ENCODE data around the gene OXNAD1. TPM values are rescaled to one million over a fixed set of nuclear protein-coding genes. Genes with fewer than 3 reads are reported as not detected.
"Not testable (repeated sequence)": the region's sequence is repeated elsewhere in the genome, so short reads cannot be mapped to it uniquely, and the experiment has no call there.

OXNAD1 gene
- polyA plus RNA-seq, 3 donors: 16.6 to 22.3 (median 20.1) TPM

DNA sequence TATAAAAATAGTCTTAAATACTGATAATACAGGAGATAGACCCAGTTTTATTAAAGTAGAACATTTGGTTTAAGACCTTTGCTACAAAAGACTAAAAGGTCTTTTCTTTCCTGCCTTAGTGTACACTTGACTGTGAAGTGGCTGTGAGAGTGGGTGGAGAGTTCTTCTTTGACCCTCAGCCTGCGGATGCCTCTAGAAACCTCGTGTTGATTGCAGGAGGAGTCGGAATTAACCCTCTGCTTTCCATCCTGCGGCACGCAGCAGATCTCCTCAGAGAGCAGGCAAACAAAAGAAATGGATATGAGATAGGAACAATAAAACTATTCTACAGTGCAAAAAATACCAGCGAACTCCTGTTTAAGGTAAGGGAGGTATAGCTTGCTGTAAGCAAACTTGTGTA lies 36.5 kb downstream of the OXNAD1 start:
- no peak for DNase-seq

DNA sequence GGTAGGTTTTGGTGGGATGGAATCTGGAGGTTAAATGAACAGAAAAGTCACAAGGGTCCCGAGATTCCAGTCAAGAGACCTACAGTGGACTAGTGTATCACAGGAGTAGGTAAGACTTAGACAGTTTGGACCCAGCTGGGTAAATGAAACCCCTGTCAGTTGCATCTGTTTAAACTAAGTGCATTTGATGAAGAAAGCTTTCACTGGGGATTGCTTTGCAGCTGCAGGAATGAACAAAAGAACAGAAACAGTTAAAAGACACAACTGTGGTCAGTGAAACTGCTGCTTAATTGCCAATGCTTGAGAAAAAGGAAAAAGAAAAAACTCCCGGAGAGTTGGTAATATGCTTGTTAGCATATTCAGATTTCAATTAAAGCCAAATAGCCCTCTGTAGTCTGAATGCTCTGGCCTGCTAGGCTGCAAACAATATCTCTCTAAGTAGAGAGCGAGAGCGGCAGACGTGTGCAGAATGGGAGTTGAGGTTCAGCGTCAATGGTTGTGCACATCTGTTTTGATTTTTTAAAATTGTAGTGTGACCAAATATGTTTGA lies 37.1 kb downstream of the OXNAD1 start:
- DNase-seq: no peak

DNA sequence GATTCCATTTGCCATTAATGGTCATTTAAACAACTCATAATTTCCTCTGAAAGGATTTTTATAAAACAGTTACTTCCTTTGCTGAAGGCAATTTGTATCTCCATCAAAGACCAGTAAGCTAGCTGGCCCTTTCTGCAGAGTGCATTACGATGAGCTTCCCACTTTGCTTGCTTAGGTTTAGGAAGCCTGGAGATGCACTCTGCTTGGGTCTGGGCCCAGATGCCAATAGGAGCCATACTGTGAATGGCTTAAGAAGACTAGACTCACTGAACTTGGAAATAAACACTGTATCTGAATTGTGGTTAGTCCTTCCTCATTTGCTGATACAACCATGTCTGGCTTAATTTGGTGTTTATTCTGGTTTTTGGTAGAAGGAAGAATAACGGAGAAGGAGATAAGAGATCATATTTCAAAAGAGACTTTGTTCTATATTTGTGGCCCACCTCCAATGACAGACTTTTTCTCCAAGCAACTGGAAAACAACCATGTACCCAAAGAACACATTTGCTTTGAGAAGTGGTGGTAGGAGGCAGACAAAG lies 38.1 kb downstream of the OXNAD1 start:
- DNase-seq: no peak

DNA sequence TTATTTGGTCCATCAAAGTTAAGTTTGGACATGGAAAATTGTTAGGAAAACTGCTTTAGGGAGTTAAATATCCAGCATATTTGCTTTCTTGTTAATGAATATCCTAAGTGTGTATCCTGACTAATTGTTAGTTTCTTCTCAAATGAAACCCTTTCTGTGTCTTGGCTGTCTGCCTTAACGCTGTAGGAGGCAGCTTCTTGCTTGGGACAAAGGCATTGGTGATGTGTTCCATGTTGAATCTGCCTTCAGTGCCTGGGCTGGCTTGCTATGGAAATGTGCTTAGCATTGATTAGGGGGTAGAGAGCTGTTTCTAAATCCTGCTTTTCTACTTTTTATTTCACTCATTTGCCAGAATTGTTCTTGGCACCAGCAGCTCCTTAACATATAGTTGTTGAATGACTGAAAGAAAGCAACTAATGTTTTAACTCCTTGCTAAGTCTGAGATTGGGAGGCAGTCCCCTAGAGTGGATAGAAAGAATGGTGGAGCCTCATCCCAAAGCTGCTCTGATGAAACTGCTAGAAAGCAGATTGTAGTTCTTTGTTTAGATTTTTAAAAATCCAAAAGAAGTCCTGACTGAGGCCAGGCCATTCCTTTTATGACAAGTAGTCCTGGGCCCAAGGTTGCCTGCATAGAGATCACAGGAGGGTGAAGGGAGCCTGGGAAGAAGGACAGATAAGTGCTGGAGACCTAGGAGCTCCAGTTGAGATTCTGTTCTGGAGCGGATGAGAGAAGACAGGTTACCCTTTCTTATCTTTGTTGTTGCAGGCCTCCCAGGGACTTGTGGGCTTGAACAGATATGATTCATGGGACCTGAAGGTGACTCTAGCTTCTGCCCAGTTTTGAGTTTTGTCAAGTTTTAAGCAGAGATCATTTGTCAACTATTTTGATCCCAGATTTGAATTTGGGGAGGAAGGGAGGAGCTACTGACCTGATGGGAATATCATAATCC lies 39.3 kb downstream of the OXNAD1 start:
- DNase-seq: no peak

DNA sequence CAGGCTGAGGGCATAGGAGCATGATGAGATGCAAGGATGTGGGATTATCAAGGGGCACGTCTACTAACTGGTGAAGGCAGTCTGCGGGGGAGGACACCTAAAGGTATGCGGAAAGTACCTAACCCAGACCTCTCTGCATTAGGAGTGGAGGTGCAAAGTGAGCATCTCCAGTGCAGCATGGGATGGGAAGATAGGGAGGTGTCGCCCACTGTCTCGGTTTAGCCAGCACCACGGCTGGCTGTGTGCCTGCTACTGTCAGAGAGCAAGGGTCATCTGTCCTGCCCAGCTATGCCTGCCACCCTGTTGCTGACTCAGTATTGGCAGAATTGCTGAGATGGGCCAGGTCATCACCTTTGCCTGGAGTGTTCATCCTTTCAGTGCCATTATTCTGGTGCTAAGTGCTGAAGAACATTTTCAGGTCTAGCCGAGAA lies 40.1 kb downstream of the OXNAD1 start:
- no peak for DNase-seq

DNA sequence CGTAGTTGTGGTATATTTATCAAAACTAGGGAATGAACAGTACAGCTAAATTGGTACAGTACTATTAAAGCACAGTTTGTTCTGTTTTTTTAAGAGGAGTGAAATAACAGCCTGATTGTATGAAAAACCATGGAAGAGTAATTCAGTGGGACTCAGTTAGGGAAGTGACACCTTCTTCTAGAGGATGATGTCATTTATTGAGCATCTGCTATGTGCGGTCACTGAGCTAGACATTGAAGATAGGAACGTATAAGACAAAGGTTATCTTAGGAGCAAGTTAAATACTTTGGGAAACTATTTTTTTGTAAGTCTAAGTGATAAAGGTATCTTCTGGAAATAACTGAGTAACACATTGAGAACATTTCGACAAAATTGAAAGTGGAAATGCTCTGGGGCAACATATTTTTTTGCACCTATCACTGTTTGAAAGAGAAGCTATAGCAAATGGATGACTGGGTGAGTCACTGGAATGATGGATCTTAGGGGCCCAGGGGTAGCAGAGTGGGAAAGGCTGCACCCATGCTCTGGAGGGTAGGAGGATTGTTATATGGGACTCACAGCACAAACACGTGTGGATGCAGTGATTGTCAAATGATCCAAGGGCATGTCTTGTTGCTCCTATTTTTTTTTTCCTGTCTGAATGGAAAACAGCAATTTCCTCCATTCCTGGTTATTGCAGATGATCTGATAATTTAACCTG lies 43.0 kb downstream of the OXNAD1 start:
- DNase-seq: no peak

DNA sequence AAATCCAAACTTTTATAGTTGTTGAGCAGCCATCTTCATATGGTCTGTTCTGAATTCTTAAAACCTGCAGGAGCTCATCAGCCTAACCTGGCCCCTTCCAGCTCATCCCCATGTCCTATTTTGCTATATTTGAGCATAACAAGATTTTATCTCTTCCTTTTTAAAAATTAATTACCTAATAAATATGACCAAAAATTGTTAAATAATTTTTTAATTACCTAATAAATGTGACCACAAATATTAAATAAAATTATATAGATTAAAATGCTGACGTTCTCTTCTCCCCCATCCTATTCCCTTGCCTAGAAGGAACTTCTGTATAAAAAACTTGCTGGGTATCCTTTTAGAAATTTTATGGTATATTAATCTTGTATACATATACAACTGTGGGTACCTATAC lies 43.7 kb downstream of the OXNAD1 start:
- no peak for DNase-seq

DNA sequence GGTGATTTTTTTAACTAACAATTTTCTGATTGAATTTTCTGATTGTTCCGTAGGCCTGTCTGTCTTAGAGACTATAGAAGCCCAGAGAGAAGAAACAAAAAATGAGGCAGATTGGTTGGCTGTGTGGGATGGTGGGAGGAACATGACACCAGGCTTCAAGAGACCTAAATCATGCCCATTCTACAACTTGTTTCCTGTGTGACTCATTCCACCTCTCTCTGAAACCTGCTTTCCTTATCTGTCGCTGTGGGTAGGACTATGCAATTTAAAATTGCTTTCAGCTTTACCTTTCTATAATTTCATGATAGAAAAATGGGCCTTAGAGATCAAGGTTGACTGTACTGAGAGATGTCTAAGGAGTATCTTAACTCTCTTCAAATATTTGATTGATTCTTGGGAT lies 44.5 kb downstream of the OXNAD1 start:
- no peak for DNase-seq

DNA sequence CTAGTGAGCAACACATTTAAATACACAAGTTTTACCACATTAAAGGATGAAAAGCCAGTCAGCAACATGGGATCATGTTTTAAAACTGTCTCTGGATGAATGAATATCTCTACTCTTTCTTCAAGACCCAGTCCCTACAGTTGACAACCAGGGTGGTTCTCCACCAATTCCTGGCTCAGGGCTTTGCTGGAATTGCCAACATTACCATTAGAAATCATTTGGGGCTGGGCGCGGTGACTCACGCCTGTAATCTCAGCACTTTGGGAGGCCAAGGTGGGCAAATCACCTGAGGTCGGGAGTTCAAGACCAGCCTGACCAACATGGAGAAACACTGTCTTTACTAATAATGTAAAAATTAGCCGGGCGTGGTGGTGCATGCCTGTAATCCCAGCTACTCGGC lies 45.5 kb downstream of the OXNAD1 start:
- not testable (repeated sequence) for DNase-seq

DNA sequence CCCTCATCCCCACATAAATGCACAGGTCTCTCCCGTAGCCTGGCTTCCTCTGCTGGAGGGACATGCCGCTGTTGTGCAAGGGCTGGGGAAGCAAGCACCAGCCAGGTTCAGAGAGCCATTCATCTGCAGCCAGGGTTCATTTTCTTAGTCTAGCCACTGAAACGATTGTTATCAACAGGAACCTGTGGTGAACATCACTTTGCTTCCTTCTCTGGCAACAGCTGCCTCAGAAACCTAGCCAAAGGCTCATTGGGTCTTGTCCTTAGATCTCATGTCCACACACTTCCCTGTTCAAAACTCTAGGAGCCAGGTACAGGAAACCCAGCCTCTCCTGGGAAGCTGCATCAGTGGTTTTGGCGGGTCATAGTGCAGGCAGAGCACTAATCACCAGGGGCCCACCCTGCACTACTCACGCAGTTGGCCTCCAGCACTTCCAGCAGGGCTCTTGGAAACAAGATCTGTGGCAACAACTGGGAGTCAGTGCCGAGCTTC lies 47.0 kb downstream of the OXNAD1 start:
- no peak for DNase-seq

DNA sequence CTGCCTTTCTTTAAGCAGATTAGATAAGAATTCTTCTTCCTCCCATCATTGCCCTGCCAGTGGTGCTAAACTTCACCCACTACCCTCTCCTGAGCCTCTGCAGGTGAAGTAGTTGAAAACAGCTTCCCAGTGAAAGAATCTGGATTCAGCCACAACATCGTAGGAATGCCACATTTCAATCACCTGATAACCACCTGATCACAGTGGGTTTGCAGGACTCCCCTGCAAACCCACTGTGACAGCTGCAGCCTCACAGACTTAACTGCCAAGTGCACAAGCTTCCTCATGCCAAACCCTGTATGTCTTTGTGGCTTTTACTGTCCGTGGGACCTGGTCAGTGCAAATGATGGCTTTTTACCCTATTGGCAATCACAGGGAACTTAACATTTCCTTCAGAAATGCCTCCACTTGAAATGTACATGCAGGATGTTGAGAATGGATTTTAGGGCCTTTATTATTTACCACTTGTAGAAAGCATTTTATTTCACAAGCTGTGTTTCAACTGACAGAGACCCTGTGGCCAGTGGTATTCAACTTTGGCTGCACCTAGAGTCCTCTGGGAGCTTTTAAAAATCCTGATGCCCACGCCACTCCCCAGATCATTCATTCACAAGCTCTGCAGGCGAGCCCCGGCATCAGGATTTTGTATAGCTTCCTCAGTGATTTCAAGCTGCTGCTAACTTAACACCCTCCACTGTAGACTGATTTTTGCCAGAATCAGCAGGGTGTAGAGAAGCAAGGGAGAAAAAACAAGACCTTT lies 49.1 kb downstream of the OXNAD1 start:
- DNase-seq: no peak

DNA sequence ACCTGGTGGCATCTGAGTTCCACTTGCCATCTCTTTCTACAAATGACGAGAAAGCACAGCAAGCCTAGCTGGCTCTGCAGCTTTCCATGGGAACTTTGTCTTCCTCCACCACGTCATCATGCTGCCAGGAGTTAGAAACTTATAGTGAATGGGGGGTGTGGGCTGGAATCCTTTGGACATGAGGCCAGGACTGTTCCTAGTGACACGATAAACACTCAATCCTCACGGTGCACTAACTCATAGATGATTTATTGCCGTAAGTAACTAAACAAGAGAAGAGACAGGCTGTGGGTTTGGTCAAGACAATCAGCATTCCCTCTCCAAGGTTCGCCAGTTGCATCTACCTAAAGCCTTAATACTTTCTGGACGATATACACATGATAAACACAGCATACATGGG lies 50.6 kb downstream of the OXNAD1 start:
- no peak for DNase-seq

DNA sequence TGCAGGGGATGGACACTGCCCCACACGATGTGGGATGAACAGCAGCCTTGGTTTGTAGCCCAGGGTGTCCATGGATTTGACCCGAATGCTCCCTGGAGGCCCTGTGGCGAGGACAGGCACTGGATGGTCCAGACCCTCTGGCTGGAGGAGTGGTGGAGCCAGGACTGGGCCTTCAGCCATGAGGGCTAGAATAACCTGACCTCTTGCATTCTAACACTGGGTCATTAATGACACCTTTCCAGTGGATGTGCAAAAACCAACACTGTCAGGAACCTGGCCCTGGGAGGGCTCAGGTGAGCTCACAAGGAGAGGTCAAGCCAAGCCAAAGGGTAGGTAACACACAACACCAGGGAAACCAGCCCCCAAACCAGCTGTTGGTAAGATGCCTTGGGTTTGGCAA lies 51.4 kb downstream of the OXNAD1 start:
- DNase-seq: no peak

DNA sequence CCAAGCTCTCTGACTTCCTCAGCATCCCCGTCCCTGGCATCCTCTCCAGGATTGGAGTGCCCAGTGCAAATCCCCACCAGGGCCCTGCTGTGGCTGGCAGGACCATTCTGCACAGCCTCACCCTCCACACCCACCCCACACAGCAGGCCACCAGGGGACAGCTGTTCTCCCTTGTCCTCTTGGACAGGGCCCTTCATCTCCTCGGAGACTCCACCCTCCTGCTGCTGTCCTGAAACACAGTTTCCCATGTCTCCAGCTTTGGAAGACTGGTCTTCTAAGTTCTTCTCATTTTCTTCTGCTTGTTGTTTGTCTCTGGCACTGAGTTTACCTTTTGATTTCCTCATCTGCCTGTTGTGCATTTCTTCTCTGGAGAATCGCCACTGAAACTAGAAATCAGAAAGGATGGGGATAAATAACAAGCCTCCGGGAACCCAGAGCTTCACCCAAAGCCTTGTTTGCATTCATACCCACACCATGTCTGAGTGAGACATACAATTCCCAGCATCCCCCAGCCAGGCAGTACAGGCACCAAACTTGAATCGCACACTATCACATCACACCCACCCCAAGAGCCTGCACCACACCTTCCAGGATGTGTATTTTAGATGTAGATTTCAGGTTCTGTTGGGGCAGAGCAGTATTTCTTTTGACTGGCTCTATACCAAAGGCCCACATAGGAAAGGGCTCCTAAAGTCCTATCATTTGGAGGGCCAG lies 52.0 kb downstream of the OXNAD1 start:
- no peak for DNase-seq

DNA sequence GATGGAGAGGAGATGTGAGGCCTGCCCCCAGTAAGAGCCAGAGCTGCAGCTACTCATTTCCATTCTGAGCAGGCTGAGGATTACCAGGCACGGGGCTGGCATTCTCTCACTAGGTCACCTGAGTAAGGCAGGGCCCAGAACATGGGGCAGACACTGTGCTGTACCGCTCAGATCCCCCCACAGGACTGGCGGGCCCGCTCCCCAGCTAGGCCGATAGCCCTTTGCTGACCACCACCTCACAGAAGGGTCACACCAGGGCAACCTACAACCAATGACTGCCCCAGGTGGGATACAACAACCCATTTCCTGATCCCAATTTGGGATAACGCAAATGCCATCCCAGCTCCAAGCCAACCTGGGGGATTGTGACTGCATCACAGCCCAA lies 52.5 kb downstream of the OXNAD1 start:
- DNase-seq: no peak

DNA sequence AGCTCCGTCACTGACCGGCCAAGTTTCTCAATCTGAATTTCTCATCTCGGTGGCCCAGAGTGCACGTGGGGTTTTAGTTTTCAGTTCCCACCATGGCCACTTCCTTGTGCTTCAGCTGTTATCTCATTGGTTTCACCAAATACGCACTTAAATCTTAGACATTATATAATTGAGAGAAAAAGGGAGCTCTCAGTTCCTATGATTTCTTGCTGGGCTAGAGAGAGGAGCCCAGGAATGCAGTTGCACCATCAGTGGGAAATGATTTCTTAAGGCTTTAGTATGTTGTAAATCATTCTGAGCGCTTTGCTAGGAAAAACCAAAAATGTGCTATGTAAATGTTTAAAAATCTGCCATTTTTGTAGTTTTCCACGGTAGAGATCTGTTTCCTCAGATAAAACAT lies 53.2 kb downstream of the OXNAD1 start:
- no peak for DNase-seq

DNA sequence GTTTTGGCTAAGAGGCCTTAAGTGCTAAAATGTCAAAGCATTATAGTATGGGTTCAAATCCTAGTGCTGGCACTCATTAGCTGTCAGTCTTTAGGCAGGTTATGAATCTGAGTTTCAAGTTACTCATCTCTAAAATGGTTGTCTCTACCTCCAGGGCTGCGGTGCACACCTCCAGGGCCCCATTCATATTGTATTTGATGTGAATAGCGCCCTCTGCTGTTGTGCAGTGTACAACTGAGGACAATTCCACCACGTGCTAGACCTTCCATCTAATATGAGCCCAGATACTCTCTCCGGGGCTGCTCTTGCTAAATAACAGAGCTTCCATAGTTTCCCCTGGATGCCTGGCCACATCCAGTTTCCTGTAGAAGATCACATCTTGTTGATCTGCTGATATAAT lies 54.3 kb downstream of the OXNAD1 start:
- DNase-seq: no peak

DNA sequence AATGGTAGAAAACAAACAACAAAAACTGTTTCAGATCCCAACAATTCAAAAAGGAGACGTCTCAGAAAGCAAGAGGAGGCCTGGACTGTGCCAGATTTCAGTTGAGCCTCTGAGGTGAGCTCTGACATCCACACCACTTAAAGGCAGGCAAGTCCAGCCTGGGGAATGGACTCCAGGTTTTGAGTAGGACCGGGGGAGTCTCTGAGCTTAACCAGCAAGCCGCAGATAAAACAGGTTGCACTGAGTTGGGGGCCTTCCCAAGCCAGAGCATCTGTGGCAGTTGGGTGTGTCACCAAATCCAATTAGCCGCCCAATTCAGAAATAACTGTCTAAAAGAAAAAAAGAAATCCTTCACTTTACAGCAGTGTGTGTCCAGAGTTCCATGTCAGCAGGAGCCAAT lies 54.7 kb downstream of the OXNAD1 start:
- no peak for DNase-seq

DNA sequence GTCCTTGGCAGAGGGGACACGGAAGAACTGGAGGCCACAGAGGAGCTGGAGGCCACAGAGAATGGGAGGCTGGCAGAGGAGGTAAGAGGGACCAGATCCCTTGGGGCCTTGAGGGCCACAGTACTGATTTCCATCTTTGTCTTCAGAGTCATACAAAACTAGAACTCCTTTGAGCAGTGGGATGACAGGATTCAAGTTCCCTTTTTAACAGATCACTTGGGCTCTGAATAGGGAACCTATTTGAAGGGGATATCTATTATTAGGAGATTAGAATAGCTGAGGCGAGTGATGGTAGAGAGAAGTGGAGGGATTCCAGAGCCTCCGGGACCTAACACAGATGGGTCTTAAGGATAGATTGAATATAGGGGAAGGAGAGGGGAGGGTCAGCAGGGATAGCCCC lies 55.7 kb downstream of the OXNAD1 start:
- no peak for DNase-seq

DNA sequence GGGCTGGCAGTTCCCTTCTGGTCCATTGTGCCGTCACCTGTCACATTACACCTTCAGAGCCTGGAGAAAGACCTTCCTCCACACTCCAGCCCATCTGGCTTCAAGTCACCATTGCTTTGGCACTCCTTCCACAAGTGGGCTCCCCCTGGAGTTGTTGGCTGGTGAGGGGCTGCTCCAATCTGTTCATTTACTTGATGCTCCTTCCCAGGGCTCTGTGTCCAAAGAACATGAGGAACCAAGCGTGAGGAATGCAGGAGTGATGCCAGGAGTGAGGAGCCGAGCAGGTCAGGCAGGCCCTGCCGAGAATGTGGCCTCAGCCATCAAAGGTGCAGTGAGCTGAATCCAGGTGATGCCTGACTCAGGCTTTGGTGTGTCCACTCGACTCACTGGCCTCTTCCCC lies 57.2 kb downstream of the OXNAD1 start:
- no peak for DNase-seq

DNA sequence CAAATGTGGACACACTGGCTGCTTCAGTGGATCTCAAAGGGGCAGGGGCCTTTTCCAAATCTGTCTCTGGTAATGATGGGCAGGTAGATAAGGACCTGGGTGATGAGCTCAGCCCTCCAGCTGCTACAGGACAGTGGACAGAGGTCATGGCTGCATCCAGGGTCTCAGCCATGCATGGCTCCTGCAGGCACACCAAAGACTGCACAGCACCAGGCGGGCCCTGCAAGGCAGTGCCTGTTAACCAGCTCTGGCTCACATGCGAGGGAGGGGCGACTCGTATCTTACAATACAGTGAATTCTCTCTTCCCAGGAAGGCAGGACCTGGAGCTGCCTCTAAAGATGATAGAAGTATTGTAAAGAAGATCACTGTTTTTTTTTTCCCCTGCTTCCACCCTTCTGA lies 58.7 kb downstream of the OXNAD1 start:
- no peak for DNase-seq

All from renal pelvis (tissue), 4 donors.